ENCODE data around the gene TP53.

DNA sequence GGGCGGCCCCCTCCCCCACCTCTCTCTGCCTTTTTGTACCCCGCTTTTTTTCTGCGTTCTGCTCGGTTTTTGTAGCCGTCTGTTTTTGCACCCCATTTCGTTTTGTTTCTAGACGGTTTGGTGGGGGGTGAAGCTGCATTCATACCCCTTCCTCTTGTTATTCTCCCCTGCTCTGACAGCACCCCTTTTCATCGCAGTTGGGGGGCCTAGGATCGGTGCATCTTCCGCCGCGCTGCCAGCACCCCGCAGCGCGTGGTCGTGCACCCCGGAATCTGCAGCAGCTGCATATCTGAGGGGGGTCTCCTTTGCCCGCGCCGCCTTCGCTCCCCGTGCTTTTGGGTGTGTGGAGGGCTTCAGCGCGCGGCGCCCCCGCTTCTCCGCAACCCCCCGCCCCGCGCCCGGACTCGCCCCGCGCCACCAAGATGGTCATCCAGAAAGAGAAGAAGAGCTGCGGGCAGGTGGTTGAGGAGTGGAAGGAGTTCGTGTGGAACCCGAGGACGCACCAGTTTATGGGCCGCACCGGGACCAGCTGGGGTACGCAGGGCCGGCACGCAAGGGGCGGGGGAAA, 36.1 kb downstream of the TP53 start:
- no peak for TF ChIP-seq CTCF (IDR thresholded peaks at IDR 0.05)
- TF ChIP-seq POLR2A (IDR thresholded peaks at IDR 0.05) = no peak

All from thyroid gland (tissue), 4 donors.